Activated CD8-positive, alpha-beta memory T cell treated with anti-CD3 and anti-CD28 coated beads for 4 hours (primary cell): ENCODE results near the gene THRB.

ENCODE experiments used
- DNase-seq, 2 donors: peaks; one replicate each; pipeline ENCODE4 v3.0.0-alpha.2; 2020; ENCODE audit warnings: low read depth in 2 of 2

THRB gene

DNA sequence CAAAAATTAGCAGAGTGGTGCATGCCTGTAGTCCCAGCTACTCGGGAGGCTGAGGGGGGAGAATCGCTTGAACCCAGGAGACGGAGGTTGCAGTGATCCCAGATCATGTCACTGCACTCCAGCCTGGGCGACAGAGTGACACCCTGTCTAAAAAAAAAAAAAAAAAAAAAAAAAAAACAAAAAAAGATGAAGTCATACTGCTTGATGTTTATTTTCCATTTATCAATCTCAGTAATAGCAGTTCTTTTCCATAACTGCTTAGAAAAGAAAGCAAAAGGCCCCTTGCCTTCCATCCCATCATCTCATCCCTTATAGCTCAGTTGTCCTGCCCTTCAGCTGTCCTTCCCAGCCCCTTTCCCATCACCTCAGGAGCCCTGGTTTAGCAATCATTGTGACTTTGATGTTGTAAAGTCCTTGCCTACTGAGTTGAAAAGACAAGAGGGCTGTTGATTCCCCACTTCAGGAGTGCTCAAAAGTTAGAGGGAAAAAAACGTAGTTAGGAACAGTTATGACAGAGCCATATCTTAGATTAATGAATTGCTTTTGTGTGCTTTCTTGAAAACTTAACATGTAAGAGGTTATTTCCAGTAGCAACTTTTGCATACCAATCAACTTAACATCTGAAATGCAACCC, 18.0 kb upstream of the THRB start:
- no peak for DNase-seq

GRCh38 chr3:24510030-24510648, 15.5 kb upstream of the THRB start:
- no peak for DNase-seq

DNA sequence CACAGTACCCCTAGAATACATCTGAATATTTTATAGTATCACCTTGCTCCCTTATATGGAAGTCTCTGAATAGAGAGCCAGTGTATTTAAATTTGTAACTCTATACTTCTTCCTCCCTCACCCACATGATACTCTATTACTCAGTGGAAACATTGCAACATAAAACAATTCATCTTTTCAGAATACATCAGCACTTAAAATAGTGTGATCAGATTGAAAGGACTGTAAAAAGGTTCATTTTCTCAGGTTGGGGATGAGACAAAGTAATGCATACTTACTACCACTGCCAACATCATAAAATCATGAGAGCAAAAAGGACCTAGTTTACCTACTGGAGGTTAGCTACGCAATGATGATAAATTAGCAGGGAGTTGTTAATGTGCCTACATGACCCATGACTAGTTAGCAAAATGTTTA, 13.8 kb upstream of the THRB start:
- DNase-seq, result no peak

DNA sequence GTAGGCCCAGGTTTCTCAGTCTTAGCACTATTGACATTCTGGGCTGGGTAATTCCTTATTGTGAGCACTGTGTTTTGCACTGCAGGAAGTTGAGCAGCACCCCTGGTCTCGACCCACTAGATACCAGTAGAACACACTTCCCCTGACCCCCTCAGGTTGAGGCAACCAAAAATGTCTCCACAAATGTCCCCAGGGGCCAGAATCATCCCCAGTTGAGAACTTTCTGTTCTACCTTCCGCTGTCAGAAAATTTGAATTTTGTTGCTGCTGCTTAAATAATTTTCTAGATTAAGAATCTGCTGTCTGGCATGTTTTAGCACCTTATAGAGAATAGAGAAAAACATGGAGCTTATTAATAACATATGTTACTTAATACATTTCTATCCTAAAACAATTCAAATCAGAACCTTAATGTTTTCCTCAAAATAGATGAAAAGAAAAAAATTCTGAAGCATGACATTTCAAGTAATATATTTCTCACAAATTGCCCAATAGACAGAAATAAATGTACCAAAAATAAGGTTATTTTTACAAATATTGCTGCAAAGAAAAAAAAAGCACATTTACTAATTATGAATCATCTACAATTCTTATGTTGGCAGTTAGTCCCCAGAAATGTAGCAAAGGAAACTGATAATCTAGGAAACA, 13.2 kb upstream of the THRB start:
- no peak for DNase-seq

DNA sequence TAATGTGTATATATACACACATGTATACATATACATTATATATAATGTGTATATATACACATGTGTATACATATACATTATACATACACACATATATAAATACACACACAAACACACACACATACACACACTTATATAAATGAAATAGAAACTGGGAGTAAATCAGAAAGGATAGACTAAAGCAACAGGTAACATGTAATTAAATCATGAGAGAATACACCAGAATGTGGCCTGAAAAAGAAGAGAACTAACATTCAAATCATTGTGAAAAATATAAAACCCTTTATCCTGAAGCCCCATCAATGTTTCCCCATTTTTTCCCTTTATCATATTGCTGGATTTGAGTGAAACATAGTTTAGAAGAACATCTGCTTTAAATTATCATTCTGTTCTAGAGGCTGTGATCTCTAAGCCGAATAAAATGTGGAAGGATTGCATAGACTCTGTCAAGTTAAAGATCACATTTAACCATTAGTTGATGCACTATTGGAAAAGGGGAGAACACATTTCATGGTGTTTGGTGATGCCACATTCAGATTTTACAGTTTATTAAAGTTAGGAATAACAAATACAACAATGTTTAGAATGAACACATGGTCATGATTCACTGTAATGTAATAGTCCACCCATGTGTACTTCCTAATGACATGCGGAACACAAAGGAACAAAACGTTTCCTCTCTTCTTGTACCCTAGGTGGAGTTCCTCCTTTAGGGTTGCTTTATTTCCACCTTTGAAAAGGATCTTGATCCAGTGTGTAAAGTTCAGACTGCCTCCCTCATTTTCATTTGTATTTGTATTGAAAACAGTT, 12.5 kb upstream of the THRB start:
- DNase-seq, result no peak

GRCh38 chr3:24505691-24506550, 11.3 kb upstream of the THRB start:
- no peak for DNase-seq

DNA sequence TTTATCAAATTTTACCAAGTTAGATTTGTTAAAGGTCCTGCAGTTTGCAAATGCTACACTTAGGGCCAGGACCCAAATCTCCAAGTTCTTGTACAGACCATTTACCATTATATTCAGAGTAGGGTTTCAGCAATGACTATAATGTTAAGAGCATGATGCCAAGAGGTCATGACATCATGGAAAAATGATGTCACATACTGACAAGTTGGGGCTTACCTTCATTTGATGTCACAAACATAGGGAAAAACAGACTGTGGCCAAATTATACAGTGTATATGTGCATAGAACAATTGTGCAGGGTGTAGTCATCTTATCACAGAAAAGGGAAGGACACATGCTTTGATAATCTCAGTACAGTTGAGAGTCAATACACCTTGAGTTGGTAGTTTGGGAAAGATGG, 10.1 kb upstream of the THRB start:
- DNase-seq, result no peak

DNA sequence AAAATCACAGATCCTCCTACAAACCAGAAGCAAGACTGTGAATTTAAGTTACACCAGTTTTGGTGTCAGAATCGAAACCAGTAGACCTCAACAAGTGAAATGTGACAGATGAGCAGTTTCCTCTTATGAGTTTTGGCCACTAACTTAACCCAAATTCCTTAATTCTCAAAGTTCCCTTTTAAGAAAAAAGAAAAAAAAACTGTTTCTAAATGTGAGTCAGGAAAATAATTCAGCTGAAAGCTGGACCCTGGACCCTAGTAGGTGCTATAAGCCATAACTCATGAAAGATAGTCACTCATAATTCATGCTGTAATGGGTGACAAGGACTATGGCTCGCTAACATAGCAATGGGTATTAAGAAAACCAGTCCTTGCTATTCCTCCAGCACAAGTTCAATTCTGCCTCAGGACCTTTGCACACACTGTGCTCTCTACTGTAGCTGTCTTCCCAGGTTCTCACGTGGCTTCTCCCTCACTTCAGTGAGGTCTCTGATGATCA, 9.0 kb upstream of the THRB start:
- DNase-seq, result no peak

- no peak for DNase-seq
Observed at GRCh38 chr3:24502690-24503089, 8.0 kb upstream of the THRB start.

- DNase-seq, result no peak
Observed at GRCh38 chr3:24500806-24501205, 6.2 kb upstream of the THRB start.

- no peak for DNase-seq
Observed at GRCh38 chr3:24499991-24500390, 5.3 kb upstream of the THRB start.

- no peak for DNase-seq
Observed at GRCh38 chr3:24498796-24499195, 4.1 kb upstream of the THRB start.

DNA sequence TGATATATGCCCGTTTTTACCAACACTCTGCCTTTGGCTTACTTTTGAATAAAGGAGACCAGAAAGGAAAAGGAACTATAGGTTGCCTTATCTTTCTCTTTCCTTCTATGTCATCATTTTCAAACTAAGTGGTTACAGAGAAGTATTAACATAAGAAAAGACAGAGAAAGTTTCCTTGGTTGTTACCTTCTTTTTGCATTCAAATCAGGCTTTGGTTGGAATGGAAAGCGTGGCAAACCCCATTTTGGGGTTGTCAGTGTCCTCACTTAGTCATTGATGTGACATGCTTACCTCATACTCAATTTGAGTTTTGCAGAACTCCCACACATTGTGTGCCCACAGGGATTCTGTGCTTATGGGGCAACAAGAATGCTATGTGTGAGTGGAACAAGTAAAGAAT, 3.7 kb upstream of the THRB start:
- DNase-seq, result no peak

- DNase-seq, result no peak
Observed at GRCh38 chr3:24497942-24498341, 3.3 kb upstream of the THRB start.

- no peak for DNase-seq
Observed at GRCh38 chr3:24496529-24497482, 2.2 kb upstream of the THRB start.

GRCh38 chr3:24495326-24495994, 810 bp upstream of the THRB start:
- DNase-seq, result no peak

DNA sequence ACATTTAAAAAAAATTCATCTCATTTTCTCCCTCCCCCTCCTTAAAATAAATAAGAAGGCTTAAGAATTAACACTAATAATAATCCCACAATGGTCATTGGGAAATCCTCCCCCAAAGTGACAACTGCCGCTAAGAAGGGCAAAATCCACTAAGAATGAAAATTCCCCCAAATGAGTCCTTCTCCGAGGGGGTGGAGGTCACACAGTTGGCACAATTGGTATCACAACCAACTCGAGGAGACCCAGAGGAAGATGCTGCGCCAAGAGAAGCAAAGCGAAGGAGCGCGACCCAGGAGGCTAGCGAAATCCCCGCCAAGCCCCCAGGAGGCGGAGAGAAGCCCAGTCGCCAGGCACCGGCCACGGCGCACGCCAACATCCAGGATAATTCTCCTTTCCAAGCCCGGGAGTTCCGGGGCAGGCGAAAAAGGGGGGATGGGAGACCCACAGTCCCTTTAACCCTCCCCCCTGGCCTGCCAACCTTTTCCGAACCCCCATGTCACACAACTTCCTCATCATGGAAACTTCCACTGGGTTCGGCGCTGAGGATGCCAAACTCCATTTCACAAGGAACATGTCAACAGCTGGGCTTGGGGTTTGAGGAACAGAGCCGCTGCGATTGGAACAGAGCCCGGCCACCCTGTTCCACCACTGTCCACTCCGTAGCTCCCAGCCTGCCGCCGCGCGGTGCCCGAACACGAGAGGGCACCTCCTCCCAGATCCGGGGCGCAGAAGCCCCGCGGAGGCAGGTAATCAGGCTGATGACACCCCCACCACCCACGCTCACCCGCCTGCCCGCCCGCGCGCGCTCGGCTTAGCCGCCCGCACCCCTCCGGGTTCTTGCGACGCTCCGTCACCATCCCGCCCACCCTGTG, 668 bp downstream of the THRB start:
- DNase-seq, result no peak

GRCh38 chr3:24492971-24493551, 1.6 kb downstream of the THRB start:
- no peak for DNase-seq
